Mesenchymal stem cell (in vitro differentiated cells and primary cell): Measurements from ENCODE around the gene SURF6.

Experiments used
- DNase-seq: peaks from one replicate; pipeline ENCODE4 v3.0.0-alpha.2; 2013
- H2AFZ ChIP-seq: one replicate; pipeline ENCODE4 v1.6.1; 2013; ENCODE audit warnings: low read depth, mild to moderate bottlenecking, control low read depth, inconsistent platforms, low read length, moderate library complexity
- H2AK5ac ChIP-seq: 2 replicates; pipeline ENCODE4 v1.6.1; 2013; ENCODE audit warnings: low read length, moderate library complexity, mild to moderate bottlenecking, inconsistent platforms; ENCODE audit not compliant: severe bottlenecking
- H2BK120ac ChIP-seq: one replicate; pipeline ENCODE4 v1.6.1; 2013; ENCODE audit warnings: low read depth, mild to moderate bottlenecking, inconsistent platforms, low read length, moderate library complexity
- H2BK12ac ChIP-seq, 2 experiments: one replicate each; pipeline ENCODE4 v1.6.1; 2013; ENCODE audit warnings: inconsistent platforms in 2 of 2, low read length in 2 of 2, mild to moderate bottlenecking in 2 of 2, moderate library complexity in 2 of 2, control low read depth in 1 of 2
- H2BK15ac ChIP-seq: one replicate; pipeline ENCODE4 v1.6.1; 2013; ENCODE audit warnings: mild to moderate bottlenecking, low read depth, inconsistent platforms; ENCODE audit not compliant: poor library complexity, severe bottlenecking
- H2BK5ac ChIP-seq: 2 replicates; pipeline ENCODE4 v1.6.1; 2013; ENCODE audit warnings: low read depth, mild to moderate bottlenecking, low read length, control low read depth, inconsistent platforms; ENCODE audit not compliant: poor library complexity, severe bottlenecking
- H3K14ac ChIP-seq, 2 experiments: one replicate each; pipeline ENCODE4 v1.6.1; 2013; ENCODE audit warnings: inconsistent platforms in 2 of 2, low read length in 2 of 2, control low read depth in 1 of 2, mild to moderate bottlenecking in 1 of 2, moderate library complexity in 1 of 2
- H3K18ac ChIP-seq, 2 experiments: one replicate each; pipeline ENCODE4 v1.6.1; 2013; ENCODE audit warnings: inconsistent platforms in 2 of 2, low read length in 2 of 2, control low read depth in 1 of 2, low read depth in 1 of 2, mild to moderate bottlenecking in 1 of 2
- H3K23ac ChIP-seq, 2 experiments: one replicate each; pipeline ENCODE4 v1.6.1; 2013; ENCODE audit warnings: inconsistent platforms in 2 of 2, low read length in 2 of 2, mild to moderate bottlenecking in 2 of 2, moderate library complexity in 2 of 2, control low read depth in 1 of 2
- H3K27ac ChIP-seq: 2 replicates; pipeline ENCODE4 v1.5.1; 2013; ENCODE audit warnings: mild to moderate bottlenecking, moderate library complexity, low read length, control low read depth, inconsistent platforms; ENCODE audit not compliant: poor library complexity, severe bottlenecking
- H3K27me3 ChIP-seq, 2 experiments: 2 replicates each; pipeline versions ENCODE4 v1.6.1 to v1.7.0; 2013; ENCODE audit warnings: low read length in 2 of 2, mild to moderate bottlenecking in 2 of 2, moderate library complexity in 2 of 2, control low read depth in 1 of 2, inconsistent platforms in 1 of 2; ENCODE audit not compliant: control insufficient read depth in 1 of 2, insufficient read depth in 1 of 2
- H3K36me3 ChIP-seq, 2 experiments: 2 replicates each; pipeline versions ENCODE4 v1.6.1 to v1.7.0; 2013; ENCODE audit warnings: low read length in 2 of 2, control low read depth in 1 of 2, inconsistent platforms in 1 of 2, low read depth in 1 of 2, mild to moderate bottlenecking in 1 of 2; ENCODE audit not compliant: insufficient read depth in 2 of 2, control insufficient read depth in 1 of 2
- H3K4ac ChIP-seq, 2 experiments: one replicate each; pipeline ENCODE4 v1.6.1; 2013; ENCODE audit warnings: inconsistent platforms in 2 of 2, low read length in 2 of 2, mild to moderate bottlenecking in 2 of 2, moderate library complexity in 2 of 2, control low read depth in 1 of 2, low read depth in 1 of 2
- H3K4me1 ChIP-seq: 2 replicates; pipeline ENCODE4 v1.6.1; 2013; ENCODE audit warnings: low read depth, low read length, control low read depth; ENCODE audit not compliant: control insufficient read depth, insufficient read depth
- H3K4me2 ChIP-seq: 2 replicates; pipeline ENCODE4 v1.6.1; 2013; ENCODE audit warnings: low read length, mild to moderate bottlenecking, inconsistent platforms; ENCODE audit not compliant: poor library complexity, severe bottlenecking
- H3K4me3 ChIP-seq, 2 experiments: 2 replicates each; pipeline versions ENCODE4 v1.5.1 to v1.7.0; 2013; ENCODE audit warnings: low read length in 2 of 2, mild to moderate bottlenecking in 2 of 2, control low read depth in 1 of 2, low read depth in 1 of 2; ENCODE audit not compliant: insufficient read depth in 1 of 2
- H3K79me1 ChIP-seq: replicated peaks from 2 replicates; pipeline ENCODE4 v1.6.1; 2013; ENCODE audit warnings: mild to moderate bottlenecking, control low read depth, low read length, inconsistent platforms; ENCODE audit not compliant: poor library complexity, severe bottlenecking
- H3K9ac ChIP-seq: 2 replicates; pipeline ENCODE4 v1.7.0; 2013; ENCODE audit warnings: mild to moderate bottlenecking, low read length, moderate library complexity
- H3K9me3 ChIP-seq: 2 replicates; pipeline ENCODE4 v1.7.0; 2013; ENCODE audit warnings: mild to moderate bottlenecking, low read length; ENCODE audit not compliant: control insufficient read depth
- H4K8ac ChIP-seq: one replicate; pipeline ENCODE4 v1.6.1; 2013; ENCODE audit warnings: inconsistent platforms, mild to moderate bottlenecking, low read length, moderate library complexity
- H4K91ac ChIP-seq: one replicate; pipeline ENCODE4 v1.6.1; 2013; ENCODE audit warnings: mild to moderate bottlenecking, low read length, inconsistent platforms
- WGBS: methylation state at CpG from one replicate; pipeline ENCODE4 v1.1.7; 2013; ENCODE audit warnings: mixed read lengths; 5-methylcytosine and 5-hydroxymethylcytosine counted together

Gene SURF6

DNA sequence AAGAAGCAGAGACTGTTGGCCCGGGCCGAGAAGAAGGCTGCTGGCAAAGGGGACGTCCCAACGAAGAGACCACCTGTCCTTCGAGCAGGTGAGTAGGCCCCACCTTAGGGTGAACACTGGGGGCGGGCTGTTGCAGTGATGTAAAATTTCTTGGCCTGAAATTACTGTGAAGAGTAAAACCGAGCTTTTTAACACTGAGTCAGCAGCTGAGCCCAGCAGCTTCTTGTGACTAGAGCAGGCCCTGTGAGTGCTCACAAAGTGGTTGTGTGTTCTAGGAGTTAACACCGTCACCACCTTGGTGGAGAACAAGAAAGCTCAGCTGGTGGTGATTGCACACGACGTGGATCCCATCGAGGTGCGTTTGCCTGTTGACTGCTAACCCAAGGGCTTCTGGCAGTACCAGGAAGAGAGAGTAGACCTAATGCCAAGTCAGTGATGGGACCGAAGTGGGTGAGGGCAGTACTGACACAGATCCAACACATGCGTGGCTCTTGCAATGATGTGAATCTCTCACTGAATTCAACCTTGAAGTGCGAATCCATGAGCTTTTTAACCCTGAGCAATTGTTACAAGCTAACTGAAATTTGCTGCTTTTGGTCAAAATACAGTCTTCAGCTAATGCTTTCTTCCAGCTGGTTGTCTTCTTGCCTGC lies 14.1 kb upstream of the SURF6 start:
- H3K4me3 ChIP-seq: peak overlapping the region in 1 of 2 experiments; percentile 99
- no peak overlapping the region for H2BK5ac ChIP-seq
- no peak overlapping the region for H3K27ac ChIP-seq
- H2AK5ac ChIP-seq: no peak overlapping the region
- H4K8ac ChIP-seq: no peak overlapping the region
- H3K4me2 ChIP-seq: peak overlapping the region; percentile 1
- H3K9me3 ChIP-seq: no peaks in the 10 kb centered on the region
- no peaks in the 10 kb centered on the region for H3K27me3 ChIP-seq
- no peak overlapping the region for H4K91ac ChIP-seq
- H3K9ac ChIP-seq: peak overlapping the region; percentile 100
- peak overlapping the region in 1 of 2 experiments; percentile 9 for H3K23ac ChIP-seq
- no peak overlapping the region for H2BK15ac ChIP-seq
- WGBS: 93% methylated on average over 15 of the region's 15 CpGs
- H3K4me1 ChIP-seq: peaks cover 24% of the 10 kb centered on the region
- H3K36me3 ChIP-seq: peaks cover 66 to 69% of the 10 kb centered on the region in 2 experiments
- no peak overlapping the region for H3K14ac ChIP-seq
- no peak overlapping the region for H2BK120ac ChIP-seq
- peaks cover 25% of the 10 kb centered on the region for H3K79me1 ChIP-seq
- DNase-seq: no peak
- no peak overlapping the region for H3K18ac ChIP-seq
- H2AFZ ChIP-seq: no peak overlapping the region
- H3K4ac ChIP-seq: no peak overlapping the region
- H2BK12ac ChIP-seq: no peak overlapping the region

DNA sequence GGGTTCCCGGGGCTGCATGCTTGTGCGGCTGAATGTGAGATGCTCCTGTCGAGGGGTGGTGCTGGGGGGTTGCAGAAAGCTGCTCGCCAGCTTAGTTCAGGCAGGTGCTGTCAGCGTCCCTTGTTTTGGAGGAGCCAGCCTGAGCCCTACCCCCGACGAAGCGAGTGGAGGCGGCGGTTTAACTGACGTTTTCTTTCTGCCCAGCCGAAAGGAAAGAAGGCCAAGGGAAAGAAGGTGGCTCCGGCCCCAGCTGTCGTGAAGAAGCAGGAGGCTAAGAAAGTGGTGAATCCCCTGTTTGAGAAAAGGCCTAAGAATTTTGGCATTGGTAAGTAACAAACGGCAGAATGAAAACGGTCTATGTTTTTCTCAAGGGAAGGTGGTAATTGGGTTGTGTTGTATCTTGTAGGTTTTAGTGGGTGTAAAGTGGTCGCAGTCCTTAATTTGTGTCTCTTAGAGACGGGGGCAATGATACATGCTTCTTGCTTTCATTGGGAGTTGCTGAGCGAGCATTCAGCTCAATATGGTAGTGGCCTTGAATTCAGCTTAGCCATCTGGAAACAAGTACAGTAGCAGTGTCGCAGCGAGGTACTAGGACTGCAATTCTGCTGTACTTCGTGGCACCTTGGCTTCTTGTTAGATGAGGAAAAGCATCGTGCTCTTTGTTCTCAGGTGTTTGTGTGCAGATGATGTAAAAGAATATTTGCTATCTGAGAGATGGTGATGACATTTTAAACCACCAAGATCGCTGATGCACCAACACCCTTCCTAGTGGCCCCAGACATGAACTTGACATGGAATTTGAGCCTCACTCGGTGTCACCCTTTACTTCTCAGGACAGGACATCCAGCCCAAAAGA lies 13.0 kb upstream of the SURF6 start:
- no peak overlapping the region for H2BK5ac ChIP-seq
- H3K79me1 ChIP-seq: peaks cover 28% of the 10 kb centered on the region
- 19% methylated on average over 25 of the region's 25 CpGs for WGBS
- peak overlapping the region; percentile 42 to 69 for H3K4ac ChIP-seq
- peak overlapping the region; percentile 47 for H4K91ac ChIP-seq
- H2BK120ac ChIP-seq: no peak overlapping the region
- H3K36me3 ChIP-seq: peaks cover 69 to 74% of the 10 kb centered on the region in 2 experiments
- DNase-seq: no peak
- H3K27ac ChIP-seq: peak overlapping the region; percentile 80
- H3K4me2 ChIP-seq: peak overlapping the region; percentile 74
- H3K14ac ChIP-seq: peak overlapping the region in 1 of 2 experiments; percentile 82
- H3K4me1 ChIP-seq: peaks cover 19% of the 10 kb centered on the region
- H3K9ac ChIP-seq: peak overlapping the region; percentile 100
- H2BK12ac ChIP-seq: no peak overlapping the region
- peak overlapping the region; percentile 7 for H2AK5ac ChIP-seq
- no peaks in the 10 kb centered on the region for H3K9me3 ChIP-seq
- no peak overlapping the region for H2BK15ac ChIP-seq
- peak overlapping the region; percentile 62 to 91 for H3K18ac ChIP-seq
- peak overlapping the region; percentile 64 for H4K8ac ChIP-seq
- no peak overlapping the region for H2AFZ ChIP-seq
- H3K23ac ChIP-seq: peak overlapping the region in 1 of 2 experiments; percentile 90
- H3K4me3 ChIP-seq: peak overlapping the region; percentile 75 to 99
- no peaks in the 10 kb centered on the region for H3K27me3 ChIP-seq

DNA sequence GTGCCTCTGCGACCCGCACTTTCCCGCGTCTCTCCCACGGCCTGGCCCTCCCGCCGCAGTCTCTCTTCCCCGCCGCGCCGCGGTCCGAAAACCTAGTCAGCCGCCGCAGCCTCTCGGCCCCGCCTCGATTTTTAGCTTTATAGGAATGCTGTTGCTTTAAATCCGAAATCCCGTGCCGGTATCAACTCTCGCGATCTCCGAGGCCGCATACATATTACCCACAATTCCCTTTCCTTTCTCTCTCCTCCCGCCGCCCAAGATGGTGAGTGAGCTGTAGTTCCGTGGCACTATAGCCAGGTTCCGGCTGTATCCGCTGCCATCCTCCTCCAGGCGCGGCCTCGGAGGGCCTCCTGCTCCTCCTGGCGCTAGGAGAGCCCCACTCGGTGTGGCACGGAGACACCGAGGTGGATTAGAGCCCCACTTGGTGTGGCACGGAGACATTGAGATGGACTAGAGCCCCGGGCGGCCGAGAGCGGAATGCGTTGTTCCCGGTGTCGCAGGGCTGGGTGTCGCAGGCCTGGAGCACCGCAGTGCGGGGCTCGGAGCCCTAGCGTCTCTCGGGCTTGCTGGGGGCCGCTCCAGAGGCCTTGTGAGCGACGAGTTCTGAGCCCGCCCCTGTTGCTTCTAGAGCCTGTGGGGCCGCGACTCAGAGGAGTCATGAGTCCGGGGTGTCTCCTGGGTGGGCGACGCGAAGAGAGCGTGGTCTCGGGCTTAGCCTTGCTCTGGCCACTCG lies 12.2 kb upstream of the SURF6 start, which contains the start of the genes MED22 and RPL7A:
MED22 (minus strand) TSS at position 147 of the 733 bp plus-strand sequence. CDS start 1,469 bp downstream, outside the sequence.
RPL7A (plus strand) TSS at position 234 of the 733 bp plus-strand sequence; CDS start at position 260, 26 bp downstream.
- H3K27ac ChIP-seq: peak within 1 kb of the TSS; percentile 80
- peaks cover 33% of the 10 kb centered on the region for H3K79me1 ChIP-seq
- peak within 1 kb of the TSS; percentile 64 for H4K8ac ChIP-seq
- H3K23ac ChIP-seq: peak within 1 kb of the TSS in 1 of 2 experiments; percentile 90
- WGBS: under 1% methylated on average over 64 of the region's 64 CpGs
- H3K27me3 ChIP-seq: no peaks in the 10 kb centered on the region
- peaks cover 19% of the 10 kb centered on the region for H3K4me1 ChIP-seq
- peak within 1 kb of the TSS; percentile 60 for H2AFZ ChIP-seq
- peak within 1 kb of the TSS; percentile 77 for H3K4me2 ChIP-seq
- peak within 1 kb of the TSS; percentile 7 for H2AK5ac ChIP-seq
- no peaks in the 10 kb centered on the region for H3K9me3 ChIP-seq
- H3K14ac ChIP-seq: peak within 1 kb of the TSS in 1 of 2 experiments; percentile 93
- peak within 1 kb of the TSS; percentile 42 to 71 for H3K4ac ChIP-seq
- peak within 1 kb of the TSS; percentile 47 for H4K91ac ChIP-seq
- H3K4me3 ChIP-seq: peak within 1 kb of the TSS; percentile 80 to 99
- peak within 1 kb of the TSS; percentile 100 for H3K9ac ChIP-seq
- DNase-seq: peak; percentile 97
- H2BK120ac ChIP-seq: peak within 1 kb of the TSS; percentile 65
- peaks cover 70 to 74% of the 10 kb centered on the region in 2 experiments for H3K36me3 ChIP-seq
- peak within 1 kb of the TSS; percentile 62 to 91 for H3K18ac ChIP-seq
- H2BK15ac ChIP-seq: no peak within 1 kb of the TSS
- H2BK12ac ChIP-seq: no peak within 1 kb of the TSS
- H2BK5ac ChIP-seq: peak within 1 kb of the TSS; percentile 93
